ENCODE data around the gene SH3TC2.

The SH3TC2 gene

GRCh38 chr5:149006426-149006825 lies 56.4 kb downstream of the SH3TC2 start:
- no peak for DNase-seq (ENCODE audit: low read depth, low spot score)
- H3K4me3 ChIP-seq (ENCODE audit: low read length) = no peak overlapping the region

- no peak overlapping the region for H3K4me3 ChIP-seq (ENCODE audit: low read length)
- no peak for DNase-seq (ENCODE audit: low read depth, low spot score)
Measured at GRCh38 chr5:149005077-149005892, 57.6 kb downstream of the SH3TC2 start.

- no peak overlapping the region for H3K4me3 ChIP-seq (ENCODE audit: low read length)
- no peak for DNase-seq (ENCODE audit: low read depth, low spot score)
Measured at GRCh38 chr5:149004559-149004958, 58.3 kb downstream of the SH3TC2 start.

DNA sequence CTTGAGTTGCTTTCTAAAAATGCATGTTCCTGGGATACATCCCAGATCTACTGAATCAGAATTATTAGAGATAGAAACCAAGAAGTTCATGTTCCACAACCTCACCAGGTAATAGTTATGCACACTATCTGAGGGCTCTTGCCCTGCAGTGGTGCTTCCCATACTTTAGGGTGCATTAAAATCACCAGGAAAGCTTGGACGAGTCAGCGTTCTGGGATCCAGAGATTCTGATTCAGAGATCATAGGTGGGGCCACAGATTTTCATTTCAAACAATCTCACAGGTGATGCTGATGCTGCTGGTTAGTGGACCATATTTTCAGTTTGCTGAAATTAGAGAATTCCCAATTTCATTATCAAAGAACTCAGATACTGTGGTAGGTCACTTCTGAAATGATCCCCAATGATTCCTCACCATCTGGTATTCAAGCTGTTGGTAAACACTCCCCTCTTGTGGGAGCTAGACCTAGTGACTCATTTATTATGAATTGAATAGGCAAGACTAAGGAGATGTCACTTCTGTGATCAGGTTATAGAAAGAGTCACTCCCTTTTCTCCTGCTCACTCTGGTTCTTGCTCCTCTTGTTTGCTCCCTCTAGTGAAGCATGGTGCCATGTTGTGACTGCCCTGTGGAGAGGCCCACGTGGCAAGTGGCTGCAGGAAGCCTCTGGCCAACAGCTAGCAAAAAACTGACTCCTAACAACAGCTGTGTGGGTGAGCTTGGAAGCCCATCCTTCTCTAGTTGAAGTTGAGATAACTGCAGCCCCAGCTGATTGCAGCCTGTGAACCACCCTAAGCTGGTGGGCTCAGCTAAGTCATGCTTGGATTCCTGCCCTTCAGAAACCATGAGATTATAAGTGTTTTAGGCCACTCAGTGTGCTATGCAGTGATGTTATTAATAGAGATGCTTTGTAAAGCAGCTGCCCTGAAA lies 59.8 kb downstream of the SH3TC2 start:
- no peak for DNase-seq (ENCODE audit: low read depth, low spot score)

GRCh38 chr5:149002053-149002452 lies 60.8 kb downstream of the SH3TC2 start:
- no peak for DNase-seq (ENCODE audit: low read depth, low spot score)
- no peak overlapping the region for H3K4me3 ChIP-seq (ENCODE audit: low read length)

More for the DNA sequence above, 59.8 kb downstream of the SH3TC2 start:
- no peak overlapping the region for H3K4me3 ChIP-seq (ENCODE audit: low read length)

DNA sequence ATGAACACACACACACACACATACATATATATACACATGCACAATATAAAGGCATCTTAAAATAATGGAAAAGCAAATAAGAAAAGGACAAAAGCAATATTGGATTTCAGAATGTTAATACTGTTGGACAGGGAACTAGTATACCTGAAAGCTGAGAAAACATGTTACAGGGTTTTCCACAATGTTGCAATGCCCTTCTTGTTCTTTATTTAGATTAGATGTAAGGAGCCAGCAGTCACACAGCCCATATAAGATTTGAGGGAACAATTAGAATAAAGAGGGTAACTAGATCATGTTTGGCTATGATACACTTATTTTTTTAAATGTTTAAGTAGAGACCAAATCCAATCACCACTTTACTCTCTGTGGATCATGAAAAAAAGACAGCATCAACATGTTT lies 61.7 kb downstream of the SH3TC2 start:
- DNase-seq (ENCODE audit: low read depth, low spot score) = no peak
- H3K4me3 ChIP-seq (ENCODE audit: low read length) = no peak overlapping the region

DNA sequence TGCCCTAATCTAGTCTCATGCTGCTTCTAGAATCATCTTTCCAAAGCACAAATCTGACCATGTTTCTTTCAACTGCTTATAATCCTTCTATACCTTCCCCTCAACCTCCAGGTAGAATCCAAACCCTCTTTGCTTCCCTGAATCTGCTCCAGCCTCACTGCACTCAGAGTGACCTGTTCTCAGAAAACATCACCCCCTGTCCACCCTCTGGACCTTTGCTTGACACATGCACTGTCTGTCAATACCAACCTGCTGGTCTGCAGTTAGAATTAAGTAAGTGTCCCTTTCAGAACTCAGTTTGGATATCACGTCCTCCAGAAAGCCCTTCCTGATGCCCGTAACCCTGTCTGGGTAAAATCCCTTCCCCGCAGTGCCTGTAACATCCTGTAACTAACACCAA lies 63.1 kb downstream of the SH3TC2 start:
- no peak overlapping the region for H3K4me3 ChIP-seq (ENCODE audit: low read length)
- no peak for DNase-seq (ENCODE audit: low read depth, low spot score)

GRCh38 chr5:148998174-148998797 lies 64.6 kb downstream of the SH3TC2 start:
- DNase-seq (ENCODE audit: low read depth, low spot score) = peak; percentile 42
- H3K4me3 ChIP-seq (ENCODE audit: low read length) = no peak overlapping the region

DNA sequence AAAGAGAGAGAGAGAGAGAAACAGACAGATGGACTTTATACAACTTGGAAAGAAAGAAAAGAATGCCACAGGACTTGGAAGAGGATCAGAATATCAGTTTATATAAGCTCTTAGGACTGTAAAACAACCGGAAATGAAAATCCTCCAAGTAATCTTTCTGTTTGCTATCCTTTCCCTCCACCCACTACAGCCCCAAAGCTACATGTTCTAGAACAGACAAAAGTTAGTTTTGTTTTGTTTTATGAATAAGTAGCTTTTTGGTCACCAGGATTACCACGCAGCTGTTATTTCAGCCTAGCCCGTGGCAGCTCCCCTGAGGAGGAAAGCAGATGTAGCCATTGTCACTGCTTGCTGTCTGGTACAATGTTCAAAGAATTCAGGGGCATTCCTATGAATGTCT lies 66.6 kb downstream of the SH3TC2 start:
- DNase-seq (ENCODE audit: low read depth, low spot score) = no peak
- no peak overlapping the region for H3K4me3 ChIP-seq (ENCODE audit: low read length)

DNA sequence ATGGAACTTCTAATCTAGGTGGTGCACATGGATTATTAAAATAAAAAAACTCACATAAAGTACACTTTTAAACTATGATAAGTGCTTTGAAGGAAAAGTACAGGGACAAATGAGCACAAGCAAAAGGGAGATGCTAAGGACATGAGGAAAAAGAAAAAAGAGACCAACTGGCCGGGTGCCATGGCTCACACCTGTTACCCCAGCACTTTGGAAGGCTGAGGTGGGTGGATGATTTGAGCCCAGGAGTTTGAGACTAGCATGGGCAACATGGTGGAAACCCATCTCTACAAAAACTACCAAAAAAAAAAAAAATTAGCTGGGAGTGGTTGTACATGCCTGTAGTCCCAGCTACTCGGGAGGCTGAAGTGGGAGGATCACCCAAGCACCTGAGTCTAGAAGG lies 67.1 kb downstream of the SH3TC2 start:
- no peak for DNase-seq (ENCODE audit: low read depth, low spot score)
- H3K4me3 ChIP-seq (ENCODE audit: low read length) = no peak overlapping the region

DNA sequence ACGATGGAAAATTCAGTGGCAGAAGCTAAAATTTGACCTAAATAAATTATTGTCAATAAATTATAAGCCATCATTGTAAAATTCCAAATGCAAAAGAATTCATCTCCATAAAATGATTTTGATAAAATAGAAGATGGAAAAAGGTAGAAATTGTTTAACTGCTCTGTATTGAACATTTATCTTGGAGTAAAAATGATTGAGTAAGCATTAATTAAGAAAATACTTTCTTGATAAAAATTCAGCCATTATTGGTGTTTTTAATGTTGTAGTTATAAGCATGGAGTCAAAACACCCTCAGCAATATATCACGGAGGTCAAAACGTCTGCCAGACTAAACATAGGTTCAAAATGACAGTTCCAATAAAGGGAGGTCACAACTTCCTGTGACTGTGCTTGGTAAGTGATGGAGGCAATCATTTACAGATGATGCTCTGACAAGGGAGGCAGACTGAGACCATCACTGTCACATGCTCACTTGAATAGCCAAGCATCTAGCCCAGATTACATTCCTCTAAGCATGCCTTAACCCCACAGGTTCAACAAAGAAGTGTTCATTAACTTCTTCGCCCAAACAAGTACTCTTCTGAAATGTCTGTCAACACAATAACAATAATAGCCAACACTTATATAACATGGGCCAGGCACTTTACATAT lies 69.5 kb downstream of the SH3TC2 start:
- DNase-seq (ENCODE audit: low read depth, low spot score) = no peak
- no peak overlapping the region for H3K4me3 ChIP-seq (ENCODE audit: low read length)

GRCh38 chr5:148992265-148992664 lies 70.6 kb downstream of the SH3TC2 start:
- no peak overlapping the region for H3K4me3 ChIP-seq (ENCODE audit: low read length)
- DNase-seq (ENCODE audit: low read depth, low spot score) = no peak

DNA sequence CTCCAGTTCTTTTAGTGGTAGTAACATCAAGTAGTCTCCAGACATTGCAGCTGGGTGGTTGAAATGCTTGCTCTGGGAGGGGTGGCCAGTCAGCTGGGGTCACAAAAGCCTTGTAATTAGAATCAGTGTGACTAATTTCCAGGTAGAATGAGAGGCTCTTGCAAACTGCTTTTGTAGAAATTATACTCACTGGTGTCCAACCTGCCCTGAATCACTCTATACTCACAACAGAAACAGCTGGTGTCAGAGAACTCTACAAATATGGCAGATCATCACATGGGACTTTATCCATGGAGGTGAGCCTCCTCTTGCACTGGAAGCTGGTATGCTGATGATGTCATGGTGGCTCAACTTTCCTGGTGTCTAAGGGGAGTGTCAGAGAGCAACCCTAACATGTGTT lies 71.3 kb downstream of the SH3TC2 start:
- H3K4me3 ChIP-seq (ENCODE audit: low read length) = no peak overlapping the region
- DNase-seq (ENCODE audit: low read depth, low spot score) = no peak

GRCh38 chr5:148990817-148991216 lies 72.0 kb downstream of the SH3TC2 start:
- DNase-seq (ENCODE audit: low read depth, low spot score) = no peak

GRCh38 chr5:148989567-148989966 lies 73.3 kb downstream of the SH3TC2 start:
- H3K4me3 ChIP-seq (ENCODE audit: low read length) = no peak overlapping the region
- DNase-seq (ENCODE audit: low read depth, low spot score) = no peak

More at GRCh38 chr5:148990817-148991216, 72.0 kb downstream of the SH3TC2 start:
- no peak overlapping the region for H3K4me3 ChIP-seq (ENCODE audit: low read length)

GRCh38 chr5:148988328-148988727 lies 74.5 kb downstream of the SH3TC2 start:
- no peak overlapping the region for H3K4me3 ChIP-seq (ENCODE audit: low read length)
- no peak for DNase-seq (ENCODE audit: low read depth, low spot score)

DNA sequence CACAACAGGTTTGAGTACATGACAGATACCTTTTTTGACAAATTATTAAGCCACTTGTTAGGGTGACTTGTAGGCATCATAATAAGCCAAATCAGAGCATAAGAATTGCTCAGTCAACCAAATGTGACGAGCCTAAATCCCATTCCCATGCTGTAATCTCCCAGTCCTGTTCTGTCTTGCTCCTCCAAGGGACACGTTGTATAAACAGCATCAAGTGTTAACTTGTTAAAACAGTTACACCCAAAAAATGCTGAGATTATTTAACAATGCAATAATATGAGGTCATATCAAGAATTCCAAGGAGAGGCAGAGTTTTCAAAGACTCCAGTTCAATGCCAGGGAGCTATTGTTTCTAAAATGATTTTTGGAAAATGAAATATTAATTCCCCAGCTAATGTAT lies 76.2 kb downstream of the SH3TC2 start:
- H3K4me3 ChIP-seq (ENCODE audit: low read length) = no peak overlapping the region
- DNase-seq (ENCODE audit: low read depth, low spot score) = no peak

DNA sequence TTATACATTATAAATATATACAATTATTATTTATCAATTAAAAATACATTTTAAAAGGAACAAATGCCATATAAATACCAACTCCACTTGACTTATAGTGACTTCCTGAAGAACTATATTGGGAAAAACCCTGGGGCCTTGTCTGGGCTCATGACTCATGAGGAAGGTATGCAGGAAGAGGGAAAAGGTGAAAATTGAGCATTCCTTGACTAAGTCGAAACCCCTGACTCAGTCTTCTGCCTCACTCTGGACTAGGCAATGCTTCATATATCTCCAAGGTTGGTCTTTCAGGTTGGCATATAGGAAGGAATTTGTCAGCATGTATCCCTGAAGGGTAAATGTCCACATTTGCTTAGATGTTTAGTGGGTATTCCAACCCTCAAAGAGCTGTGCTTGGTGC lies 78.5 kb downstream of the SH3TC2 start:
- no peak for DNase-seq (ENCODE audit: low read depth, low spot score)
- H3K4me3 ChIP-seq (ENCODE audit: low read length) = no peak overlapping the region

GRCh38 chr5:148981353-148981752 lies 81.5 kb downstream of the SH3TC2 start:
- DNase-seq (ENCODE audit: low read depth, low spot score) = no peak

More at GRCh38 chr5:148981353-148981752, 81.5 kb downstream of the SH3TC2 start:
- H3K4me3 ChIP-seq (ENCODE audit: low read length) = no peak overlapping the region

Data from Jurkat, Clone E6-1 (cell line).